Thymus (tissue), 11 donors: ENCODE data around the gene LINGO1. TPM values are rescaled to one million over a fixed set of nuclear protein-coding genes. Genes with fewer than 3 reads are reported as not detected.

Experiments
- DNase-seq, 9 donors: peaks; one replicate each; pipeline ENCODE4 v3.0.0-alpha.2; 2013; ENCODE audit warnings: low spot score in 9 of 9, low read depth in 6 of 9, missing footprints in 1 of 9
- H3K27ac ChIP-seq, 2 donors: one replicate each; pipeline ENCODE4 v1.5.1; 2013; ENCODE audit warnings: control low read depth in 1 of 2, low read depth in 1 of 2, low read length in 1 of 2, mild to moderate bottlenecking in 1 of 2, moderate library complexity in 1 of 2
- H3K27me3 ChIP-seq, 2 donors: one replicate each; pipeline ENCODE4 v1.5.1; 2013; ENCODE audit warnings: low read length in 1 of 2; ENCODE audit not compliant: control insufficient read depth in 2 of 2, insufficient read depth in 1 of 2
- H3K36me3 ChIP-seq, 2 donors: one replicate each; pipeline ENCODE4 v1.5.1; 2013; ENCODE audit warnings: low read length in 1 of 2, mild to moderate bottlenecking in 1 of 2, moderate library complexity in 1 of 2; ENCODE audit not compliant: control insufficient read depth in 2 of 2, insufficient read depth in 2 of 2
- H3K4me1 ChIP-seq, 2 donors: one replicate each; pipeline ENCODE4 v1.5.1; 2013; ENCODE audit warnings: low read length in 2 of 2; ENCODE audit not compliant: control insufficient read depth in 2 of 2, insufficient read depth in 2 of 2
- H3K4me3 ChIP-seq, 2 donors: one replicate each; pipeline ENCODE4 v1.5.1; 2013; ENCODE audit warnings: low read length in 2 of 2, control low read depth in 1 of 2, mild to moderate bottlenecking in 1 of 2
- H3K9me3 ChIP-seq, 2 donors: one replicate each; pipeline ENCODE4 v1.5.1; 2013; ENCODE audit warnings: low read length in 1 of 2, mild to moderate bottlenecking in 1 of 2; ENCODE audit not compliant: control insufficient read depth in 2 of 2, insufficient read depth in 1 of 2
- WGBS: extraction: QIAGEN DNeasy Blood & Tissue Kit; methylation state at CpG from one replicate; pipeline ENCODE4 v1.1.7; 2013; 5-methylcytosine and 5-hydroxymethylcytosine counted together
- polyA plus RNA-seq: library from polyadenylated mRNA; stranded (reverse); fragments of 200-250 nt; gene quantifications from one replicate; pipeline ENCODE4 v1.2.3, GENCODE V29; 2013
- total RNA-seq: library from RNA; stranded (reverse); fragments of 120-200 nt; gene quantifications from one replicate; pipeline ENCODE4 v1.2.4, GENCODE V29; 2013
- donor health status: healthy.

The LINGO1 gene
- total and polyA plus RNA-seq, 2 donors, result 0.24 to 0.75 TPM

- no peaks in the 10 kb centered on the region for H3K27me3 ChIP-seq
- no peak for DNase-seq
- H3K4me3 ChIP-seq, result no peak overlapping the region
- no peak overlapping the region for H3K27ac ChIP-seq
- H3K36me3 ChIP-seq, result no peaks in the 10 kb centered on the region
- no peaks in the 10 kb centered on the region for H3K4me1 ChIP-seq
- 93% methylated on average over 14 of the region's 14 CpGs for WGBS
- no peaks in the 10 kb centered on the region for H3K9me3 ChIP-seq
Observed at GRCh38 chr15:77575203-77575934, 57.3 kb downstream of the LINGO1 start.

GRCh38 chr15:77574521-77575202 is 58.0 kb downstream of the LINGO1 start:
- no peaks in the 10 kb centered on the region for H3K36me3 ChIP-seq
- no peak for DNase-seq
- no peak overlapping the region for H3K27ac ChIP-seq
- H3K9me3 ChIP-seq, result no peaks in the 10 kb centered on the region
- H3K4me3 ChIP-seq, result no peak overlapping the region
- no peaks in the 10 kb centered on the region for H3K4me1 ChIP-seq
- no peaks in the 10 kb centered on the region for H3K27me3 ChIP-seq
- 95% methylated on average over 6 of the region's 6 CpGs for WGBS

- DNase-seq, result no peak
- no peak overlapping the region for H3K27ac ChIP-seq
- no peak overlapping the region for H3K4me3 ChIP-seq
- no peaks in the 10 kb centered on the region for H3K4me1 ChIP-seq
- 80% methylated on average over 4 of the region's 4 CpGs for WGBS
- no peaks in the 10 kb centered on the region for H3K9me3 ChIP-seq
- H3K27me3 ChIP-seq, result no peaks in the 10 kb centered on the region
- H3K36me3 ChIP-seq, result no peaks in the 10 kb centered on the region
Observed at GRCh38 chr15:77573802-77574201, 58.9 kb downstream of the LINGO1 start.

- Histone ChIP-seq H3K27me3 (no peaks in the 10 kb centered on the region), H3K9me3 (no peaks in the 10 kb centered on the region), H3K27ac (no peak overlapping the region), H3K36me3 (no peaks in the 10 kb centered on the region), H3K4me1 (no peaks in the 10 kb centered on the region), H3K4me3 (no peak overlapping the region)
- no peak for DNase-seq
- 80% methylated on average over 4 of the region's 4 CpGs for WGBS
Observed at GRCh38 chr15:77572186-77572585, 60.5 kb downstream of the LINGO1 start.

GRCh38 chr15:77571741-77572140 is 61.0 kb downstream of the LINGO1 start:
- WGBS, result 98% methylated on average over 15 of the region's 15 CpGs
- no peaks in the 10 kb centered on the region for H3K9me3 ChIP-seq
- DNase-seq, result no peak
- H3K27me3 ChIP-seq, result no peaks in the 10 kb centered on the region
- H3K36me3 ChIP-seq, result no peaks in the 10 kb centered on the region
- no peaks in the 10 kb centered on the region for H3K4me1 ChIP-seq
- no peak overlapping the region for H3K4me3 ChIP-seq
- H3K27ac ChIP-seq, result no peak overlapping the region

GRCh38 chr15:77571181-77571580 is 61.5 kb downstream of the LINGO1 start:
- H3K4me1 ChIP-seq, result no peaks in the 10 kb centered on the region
- H3K27me3 ChIP-seq, result no peaks in the 10 kb centered on the region
- no peaks in the 10 kb centered on the region for H3K9me3 ChIP-seq
- no peak overlapping the region for H3K4me3 ChIP-seq
- WGBS, result 91% methylated on average over 6 of the region's 6 CpGs
- no peak for DNase-seq
- no peak overlapping the region for H3K27ac ChIP-seq
- H3K36me3 ChIP-seq, result no peaks in the 10 kb centered on the region

- Histone ChIP-seq H3K4me3 (no peak overlapping the region), H3K9me3 (no peaks in the 10 kb centered on the region), H3K27ac (no peak overlapping the region), H3K36me3 (no peaks in the 10 kb centered on the region), H3K27me3 (no peaks in the 10 kb centered on the region), H3K4me1 (no peaks in the 10 kb centered on the region)
- 30% methylated on average over 6 of the region's 6 CpGs for WGBS
- DNase-seq, result no peak
Observed at GRCh38 chr15:77569729-77570125, 63.0 kb downstream of the LINGO1 start.

- H3K36me3 ChIP-seq, result no peaks in the 10 kb centered on the region
- H3K27ac ChIP-seq, result no peak overlapping the region
- DNase-seq, result peak in 1 of 9 donors; percentile 5
- H3K4me1 ChIP-seq, result no peaks in the 10 kb centered on the region
- 71% methylated on average over 24 of the region's 24 CpGs for WGBS
- H3K4me3 ChIP-seq, result no peak overlapping the region
- H3K9me3 ChIP-seq, result no peaks in the 10 kb centered on the region
- no peaks in the 10 kb centered on the region for H3K27me3 ChIP-seq
Observed at GRCh38 chr15:77568973-77569728, 63.6 kb downstream of the LINGO1 start.
